PC-3 (cell line): Measurements from ENCODE around the gene GNAI2. TPM values are rescaled to one million over a fixed set of nuclear protein-coding genes. Genes with fewer than 3 reads are reported as not detected.

Source experiments
- ATAC-seq: fragments of 200-7000 bp; cut with Tn5 transposase; 2 replicates; pipeline ENCODE4 v1.9.1; 2020; ENCODE audit warnings: mild to moderate bottlenecking, moderate library complexity
- BruUV-seq: library from RNA; stranded (reverse); fragments of 400-500 nt; replicated peaks from 2 replicates; lab custom pipeline; 2021; lab: Mats Ljungman, UMichigan
- CTCF ChIA-PET: fragments of 300-600 bp; sonication (Branson Sonifier 250); formaldehyde crosslinking; loops from one replicate; lab custom pipeline; 2022; ENCODE audit warnings: antibody characterized with exemption; lab: Charles Lee
- POLR2A ChIA-PET: fragments of 300-600 bp; sonication (Branson Sonifier 250); formaldehyde crosslinking; loops from one replicate; lab custom pipeline; 2022; ENCODE audit warnings: antibody characterized with exemption; ENCODE audit not compliant: unreplicated experiment; lab: Charles Lee
- DNase-seq: peaks from one replicate; pipeline ENCODE4 v3.0.0-alpha.2; 2015
- H2AFZ ChIP-seq: fragments of 300-600 bp; sonication (generic); 2 replicates; pipeline ENCODE4 v1.6.0; 2016; ENCODE audit warnings: antibody characterized with exemption, low read length
- H3F3A ChIP-seq: fragments of 300-600 bp; sonication (generic); one replicate; pipeline ENCODE4 v1.6.0; 2017; ENCODE audit warnings: antibody characterized with exemption, low read length, control low read depth, mild to moderate bottlenecking; ENCODE audit not compliant: unreplicated experiment
- H3K27ac ChIP-seq: fragments of 300-600 bp; sonication (generic); 2 replicates; pipeline ENCODE4 v1.5.1; 2016; ENCODE audit warnings: mild to moderate bottlenecking, low read length
- H3K27me3 ChIP-seq: fragments of 300-600 bp; sonication (generic); 2 replicates; pipeline ENCODE4 v1.6.1; 2016; ENCODE audit warnings: low read length, mixed read lengths
- H3K36me3 ChIP-seq: fragments of 300-600 bp; sonication (generic); 2 replicates; pipeline ENCODE4 v1.6.1; 2016; ENCODE audit warnings: low read depth, mixed run types, low read length, mixed read lengths
- H3K4me1 ChIP-seq: fragments of 300-600 bp; sonication (generic); 2 replicates; pipeline ENCODE4 v1.5.1; 2016; ENCODE audit warnings: low read length; ENCODE audit not compliant: insufficient read depth
- H3K4me2 ChIP-seq: fragments of 300-600 bp; sonication (generic); 2 replicates; pipeline ENCODE4 v1.6.0; 2016; ENCODE audit warnings: low read length
- H3K4me3 ChIP-seq: fragments of 300-600 bp; sonication (generic); 2 replicates; pipeline ENCODE4 v1.5.1; 2016; ENCODE audit warnings: mild to moderate bottlenecking, low read length, mixed read lengths
- H3K79me2 ChIP-seq: fragments of 300-600 bp; sonication (generic); 2 replicates; pipeline ENCODE4 v1.6.1; 2017; ENCODE audit warnings: low read length, mixed read lengths
- H3K9ac ChIP-seq: fragments of 300-600 bp; sonication (generic); 2 replicates; pipeline ENCODE4 v1.6.0; 2016; ENCODE audit warnings: mild to moderate bottlenecking, low read length
- H3K9me2 ChIP-seq: fragments of 300-600 bp; sonication (generic); replicated peaks from 2 replicates; pipeline ENCODE4 v1.6.1; 2016; ENCODE audit warnings: mixed run types, low read length, mixed read lengths
- H3K9me3 ChIP-seq: fragments of 300-600 bp; sonication (generic); 2 replicates; pipeline ENCODE4 v1.6.1; 2016; ENCODE audit warnings: low read length, mixed read lengths
- H4K20me1 ChIP-seq: fragments of 300-600 bp; sonication (generic); 2 replicates; pipeline ENCODE4 v1.6.1; 2016; ENCODE audit warnings: low read length, mixed read lengths
- EZH2 ChIP-seq: fragments of 300-600 bp; sonication (generic); IDR thresholded peaks from one replicate; pipeline ENCODE4 v1.6.1; 2017; ENCODE audit warnings: antibody characterized with exemption, mild to moderate bottlenecking, low read length; ENCODE audit not compliant: unreplicated experiment
- EZH2phosphoT487 ChIP-seq: fragments of 300-600 bp; sonication (generic); IDR thresholded peaks from 2 replicates; pipeline ENCODE4 v1.6.1; 2018; ENCODE audit warnings: mild to moderate bottlenecking, antibody characterized with exemption, low read length, borderline replicate concordance
- intact Hi-C: fragments of 100-400 bp; cut with micrococcal nuclease; formaldehyde crosslinking; loops from 2 replicates; pipeline ENCODE4 v1.9.0; 2023
- total RNA-seq: library from RNA; depleted of rRNA; stranded (reverse); fragments of >200 nt; gene quantifications from 2 replicates; pipeline ENCODE4 v1.2.3, GENCODE V29; 2014
- TF ChIP-seq, protein P1 (sequence below): fragments of 300-600 bp; sonication (generic); conservative IDR thresholded peaks from 2 replicates; pipeline ENCODE4 v1.5.1; 2017; ENCODE audit warnings: antibody characterized with exemption, low read depth, mild to moderate bottlenecking, low read length

The GNAI2 gene
- total RNA-seq, 1 experiment from 2014 or later: 221 TPM

DNA sequence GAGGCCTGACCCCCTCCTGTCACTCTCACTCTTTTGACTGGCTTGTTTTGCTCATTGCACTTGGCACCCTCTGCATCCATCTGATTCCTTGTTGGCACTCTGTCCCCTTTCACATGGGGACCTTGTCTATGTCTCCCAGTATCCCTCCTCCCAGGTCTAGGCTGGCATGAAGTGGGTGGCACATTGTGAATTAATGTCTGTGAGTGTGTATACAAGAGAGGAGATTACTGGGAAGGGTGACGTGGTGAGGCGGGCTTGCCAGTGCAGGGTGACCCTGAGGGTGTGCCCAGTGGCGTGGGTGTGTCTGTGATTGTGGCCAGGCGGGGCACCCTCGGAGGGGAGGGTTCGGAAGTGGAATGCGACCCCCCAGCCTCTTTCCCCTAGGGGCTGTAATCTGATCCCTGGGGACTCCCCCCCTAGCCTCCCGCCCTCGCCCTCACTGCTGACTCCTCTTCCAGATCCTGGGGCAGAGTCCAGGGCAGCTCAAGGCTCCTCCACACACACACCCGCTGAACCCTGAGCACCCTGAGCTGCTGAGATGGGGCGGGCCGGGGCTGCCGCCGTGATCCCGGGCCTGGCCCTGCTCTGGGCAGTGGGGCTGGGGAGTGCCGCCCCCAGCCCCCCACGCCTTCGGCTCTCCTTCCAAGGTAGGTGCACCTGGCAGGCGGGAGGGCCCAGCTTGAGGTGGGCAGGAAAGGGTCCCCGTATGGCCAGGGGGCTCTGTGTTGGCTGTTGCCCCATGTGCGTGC is 32.9 kb downstream of the GNAI2 start, which contains the start of gene SEMA3B:
Gene SEMA3B, plus strand, starts transcription at position 445 of the 749 bp plus-strand sequence. Its CDS starts 94 bp downstream, at position 539.
- DNase-seq (peak; percentile 91), ATAC-seq (peak; percentile 63)
- Histone ChIP-seq H4K20me1 (no peaks in the 10 kb centered on the region), H3K9me3 (no peaks in the 10 kb centered on the region), H3K27ac (peak within 1 kb of the TSS; percentile 75), H3K9ac (peak within 1 kb of the TSS; percentile 60), H3K27me3 (no peaks in the 10 kb centered on the region), H3K4me3 (peak within 1 kb of the TSS; percentile 55), H3K4me1 (peaks cover 63% of the 10 kb centered on the region), H3K36me3 (no peaks in the 10 kb centered on the region), H3K9me2 (no peaks in the 10 kb centered on the region), H3F3A (no peaks in the 10 kb centered on the region), H3K79me2 (0 out of 2 replicates have a peak, but pooled peaks cover 3% of the 10 kb centered on the region), H3K4me2 (peak within 1 kb of the TSS; percentile 83), H2AFZ (peak within 1 kb of the TSS; percentile 13; the same call in 1 of the 2 replicates)
- ChIA-PET CTCF (interaction anchor here (0.6 to 1.0 kb wide), 3 partner anchors 9 to 33 kb away, joined by 3 to 8 read pairs (median 4); partner anchors contain the start of gene GNAI2), POLR2A (no interaction called here)
- TF ChIP-seq EZH2: no peak
- TF ChIP-seq EZH2phosphoT487: no peak
- TF ChIP-seq, protein P1, sequence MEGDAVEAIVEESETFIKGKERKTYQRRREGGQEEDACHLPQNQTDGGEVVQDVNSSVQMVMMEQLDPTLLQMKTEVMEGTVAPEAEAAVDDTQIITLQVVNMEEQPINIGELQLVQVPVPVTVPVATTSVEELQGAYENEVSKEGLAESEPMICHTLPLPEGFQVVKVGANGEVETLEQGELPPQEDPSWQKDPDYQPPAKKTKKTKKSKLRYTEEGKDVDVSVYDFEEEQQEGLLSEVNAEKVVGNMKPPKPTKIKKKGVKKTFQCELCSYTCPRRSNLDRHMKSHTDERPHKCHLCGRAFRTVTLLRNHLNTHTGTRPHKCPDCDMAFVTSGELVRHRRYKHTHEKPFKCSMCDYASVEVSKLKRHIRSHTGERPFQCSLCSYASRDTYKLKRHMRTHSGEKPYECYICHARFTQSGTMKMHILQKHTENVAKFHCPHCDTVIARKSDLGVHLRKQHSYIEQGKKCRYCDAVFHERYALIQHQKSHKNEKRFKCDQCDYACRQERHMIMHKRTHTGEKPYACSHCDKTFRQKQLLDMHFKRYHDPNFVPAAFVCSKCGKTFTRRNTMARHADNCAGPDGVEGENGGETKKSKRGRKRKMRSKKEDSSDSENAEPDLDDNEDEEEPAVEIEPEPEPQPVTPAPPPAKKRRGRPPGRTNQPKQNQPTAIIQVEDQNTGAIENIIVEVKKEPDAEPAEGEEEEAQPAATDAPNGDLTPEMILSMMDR: no peak
- intact Hi-C loops: loop anchor here (1.0 kb wide), 1 partner anchor 9 kb away; no protein-coding TSS in a partner anchor
- no TSS peak for BruUV-seq

DNA sequence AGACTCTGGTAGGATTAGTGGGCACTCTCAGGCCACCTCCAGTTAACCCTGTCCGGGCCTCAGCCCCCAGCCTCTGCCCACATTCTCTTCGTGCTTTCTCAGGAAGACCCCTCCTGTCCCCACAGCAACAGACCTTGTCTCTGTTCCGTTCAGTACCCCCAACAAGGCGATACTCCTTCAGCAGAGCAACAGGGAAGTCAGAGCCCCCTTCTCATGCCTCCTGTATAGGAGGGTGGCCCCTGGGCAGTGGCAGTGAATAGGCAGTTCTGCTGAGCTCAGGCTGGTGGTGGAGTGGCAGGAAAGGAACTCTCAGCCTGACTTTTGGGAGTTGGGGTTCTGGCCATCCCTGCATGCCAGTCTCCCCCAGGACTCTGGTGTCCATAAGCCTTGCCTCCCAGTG is 33.5 kb downstream of the GNAI2 start:
- TF ChIP-seq EZH2phosphoT487 (no peak), EZH2 (no peak)
- TF ChIP-seq, protein P1: no peak
- peak overlapping the region; percentile 75 for H3K27ac ChIP-seq
- H3K4me3 ChIP-seq: peak overlapping the region; percentile 55
- ATAC-seq (no peak), DNase-seq (no peak)
- peak overlapping the region; percentile 60 for H3K9ac ChIP-seq
- H3K36me3 ChIP-seq: no peaks in the 10 kb centered on the region
- peak overlapping the region; percentile 13; the same call in 1 of the 2 replicates for H2AFZ ChIP-seq
- no peaks in the 10 kb centered on the region for H3K27me3 ChIP-seq
- ChIA-PET POLR2A (no interaction called here), CTCF (interaction anchor here (0.6 to 1.0 kb wide), 3 partner anchors 9 to 34 kb away, joined by 3 to 8 read pairs (median 4); partner anchors contain the start of gene GNAI2)
- intact Hi-C loops: no loop called here
- no peaks in the 10 kb centered on the region for H3K9me3 ChIP-seq
- TSS peak; percentile 35 for BruUV-seq
- H3K9me2 ChIP-seq: no peaks in the 10 kb centered on the region
- H3K4me1 ChIP-seq: peaks cover 58% of the 10 kb centered on the region
- 0 out of 2 replicates have a peak, but pooled peaks cover 3% of the 10 kb centered on the region for H3K79me2 ChIP-seq
- H3F3A ChIP-seq: no peaks in the 10 kb centered on the region
- H4K20me1 ChIP-seq: no peaks in the 10 kb centered on the region
- H3K4me2 ChIP-seq: peak overlapping the region; percentile 83
